Adrenal gland (tissue), 12 donors: ENCODE data around the gene RGCC. TPM values are rescaled to one million over a fixed set of nuclear protein-coding genes. Genes with fewer than 3 reads are reported as not detected.
A peak's percentile ranks its signal among the peaks of the same experiment; 100 is the strongest.

ENCODE experiments used
- DNase-seq, 7 donors: peaks; one replicate each; pipeline ENCODE4 v3.0.0-alpha.2; 2019 to 2020
- H3K27ac ChIP-seq, 5 donors: fragments of 200-600 bp; sonication (generic) in 4 of 5; 1 replicate in 3 of 5; 2 replicates in 2 of 5; pipeline versions ENCODE4 v1.5.1 to v1.8.0; 2016 to 2020; ENCODE audit warnings: mild to moderate bottlenecking in 1 of 5
- H3K27me3 ChIP-seq: fragments of 200-600 bp; 2 replicates; pipeline ENCODE4 v1.8.0; 2021
- H3K36me3 ChIP-seq, 2 donors: fragments of 200-600 bp; replicated peaks in 1 of 2; 1 replicate in 1 of 2; 2 replicates in 1 of 2; pipeline versions ENCODE4 v1.5.1 to v1.8.0; 2018 to 2022
- H3K4me1 ChIP-seq, 2 donors: fragments of 200-600 bp; replicated peaks in 1 of 2; 1 replicate in 1 of 2; 2 replicates in 1 of 2; pipeline versions ENCODE4 v1.5.1 to v1.8.0; 2018 to 2021
- H3K4me3 ChIP-seq, 4 donors: fragments of 200-600 bp; sonication (generic) in 3 of 4; one replicate each; pipeline ENCODE4 v1.5.1; 2016 to 2018
- H3K9me3 ChIP-seq, 3 donors: fragments of 200-600 bp; sonication (generic) in 1 of 3; replicated peaks in 1 of 3; 1 replicate in 2 of 3; 2 replicates in 1 of 3; pipeline versions ENCODE4 v1.5.1 to v1.8.0; 2016 to 2021
- CTCF ChIP-seq, 6 experiments: fragments of 450-650 bp in 4 of 6; fragments of 200-600 bp in 2 of 6; sonication (generic) in 1 of 6; IDR thresholded peaks; 1 replicate in 5 of 6; 2 replicates in 1 of 6; pipeline versions ENCODE4 v1.5.1 to v1.8.0; 2016 to 2021; ENCODE audit warnings: antibody characterized with exemption in 6 of 6, mild to moderate bottlenecking in 2 of 6, moderate library complexity in 1 of 6
- POLR2A ChIP-seq, 2 donors: fragments of 450-650 bp; IDR thresholded peaks; one replicate each; pipeline ENCODE4 v1.6.1; 2017; ENCODE audit warnings: antibody characterized with exemption in 2 of 2, mild to moderate bottlenecking in 2 of 2, moderate library complexity in 1 of 2
- WGBS, 4 donors: extraction: QIAGEN DNeasy Blood & Tissue Kit in 2 of 4; methylation state at CpG; one replicate each; pipeline versions ENCODE4 v1.1.5 to v1.1.7; 2013 to 2017; 5-methylcytosine and 5-hydroxymethylcytosine counted together
- intact Hi-C, 2 donors: fragments of 100-400 bp; cut with DNase I; formaldehyde crosslinking; loops; one replicate each; pipeline versions ENCODE4 v1.14.1 to v1.15.0; 2022 to 2023
- polyA plus RNA-seq, 3 donors: library from polyadenylated mRNA; stranded (reverse); fragments of 200-250 nt in 2 of 3; fragments of 350-450 nt in 1 of 3; fragmentation: Illumina TruSeq in 1 of 3; extraction: RNeasy Lipid Tissue Mini Kit (QIAGEN cat#74804) in 1 of 3; gene quantifications; one replicate each; pipeline ENCODE4 v1.2.3, GENCODE V29; 2013 to 2014
- total RNA-seq, 9 donors: library from RNA; depleted of rRNA in 4 of 9; stranded (reverse); fragments of >200 nt in 4 of 9; fragments of 120-200 nt in 1 of 9; fragmentation: NEBNext Ultra II Directional in 1 of 9; extraction: Animal tissue kit (Norgen Biotek cat#: 25700) in 1 of 9; gene quantifications; one replicate each; pipeline versions ENCODE4 v1.1.0 to v1.2.4, GENCODE V29; 2013 to 2023
- donor health status: healthy with polysubstance abuse.
- donor health status: Bipolar disorder and iron deficiency.
- donor health status: DM: yes; HTN: yes; CAD: no.
- donor health status: DM: no; HTN: no; CAD: no.
- donor health status: DM: no; HTN: no; CAD: no.
- donor health status: DM: yes; HTN: yes; CAD: no.

Gene RGCC
- total and polyA plus RNA-seq, 12 donors = 6.2 to 151 (median 28.8) TPM

GRCh38 chr13:41492432-41493260 lies 35.3 kb downstream of the RGCC start:
- peak overlapping the region in 1 of 5 donors; percentile 23 for H3K27ac ChIP-seq
- no peak overlapping the region for H3K4me3 ChIP-seq
- peaks cover 0 to 14% of the 10 kb centered on the region in 2 donors for H3K4me1 ChIP-seq
- intact Hi-C loops = no loop called here
- H3K9me3 ChIP-seq = no peaks in the 10 kb centered on the region
- WGBS, 4 donors = 55 to 77% (median 61%) methylated on average over 4 of the region's 4 CpGs
- TF ChIP-seq CTCF (IDR thresholded peaks at IDR 0.05) = no peak
- TF ChIP-seq POLR2A (IDR thresholded peaks at IDR 0.05) = no peak
- no peaks in the 10 kb centered on the region for H3K36me3 ChIP-seq
- no peaks in the 10 kb centered on the region for H3K27me3 ChIP-seq
- DNase-seq = no peak

- WGBS, 4 donors = 78 to 87% (median 85%) methylated on average over 5 to 6 of the region's 6 CpGs
- DNase-seq = no peak
- no peak overlapping the region for H3K4me3 ChIP-seq
- no peak overlapping the region for H3K27ac ChIP-seq
- peaks cover 0 to 14% of the 10 kb centered on the region in 2 donors for H3K4me1 ChIP-seq
- H3K36me3 ChIP-seq = no peaks in the 10 kb centered on the region
- H3K9me3 ChIP-seq = no peaks in the 10 kb centered on the region
- TF ChIP-seq POLR2A (IDR thresholded peaks at IDR 0.05) (no peak), CTCF (IDR thresholded peaks at IDR 0.05) (no peak)
- no peaks in the 10 kb centered on the region for H3K27me3 ChIP-seq
- intact Hi-C loops = no loop called here
Measured at GRCh38 chr13:41494202-41494601, 36.9 kb downstream of the RGCC start.

- WGBS, 4 donors = 18 to 25% (median 20%) methylated on average over 5 of the region's 5 CpGs
- no peak for DNase-seq
- TF ChIP-seq CTCF (IDR thresholded peaks at IDR 0.05) (no peak), POLR2A (IDR thresholded peaks at IDR 0.05) (no peak)
- H3K4me1 ChIP-seq = peaks cover 0 to 14% of the 10 kb centered on the region in 2 donors
- no peaks in the 10 kb centered on the region for H3K36me3 ChIP-seq
- H3K9me3 ChIP-seq = no peaks in the 10 kb centered on the region
- no peaks in the 10 kb centered on the region for H3K27me3 ChIP-seq
- H3K27ac ChIP-seq = no peak overlapping the region
- intact Hi-C loops = no loop called here
- no peak overlapping the region for H3K4me3 ChIP-seq
Measured at GRCh38 chr13:41495044-41495443, 37.7 kb downstream of the RGCC start.

GRCh38 chr13:41496420-41497234 lies 39.3 kb downstream of the RGCC start:
- Histone ChIP-seq H3K27me3 (no peaks in the 10 kb centered on the region), H3K4me3 (no peak overlapping the region), H3K27ac (no peak overlapping the region), H3K36me3 (no peaks in the 10 kb centered on the region), H3K4me1 (peaks cover 0 to 14% of the 10 kb centered on the region in 2 donors), H3K9me3 (no peaks in the 10 kb centered on the region)
- no peak for TF ChIP-seq CTCF (IDR thresholded peaks at IDR 0.05)
- TF ChIP-seq POLR2A (IDR thresholded peaks at IDR 0.05) = no peak
- no peak for DNase-seq
- 71 to 83% (median 76%) methylated on average over 5 to 9 of the region's 9 CpGs for WGBS, 4 donors
- intact Hi-C loops = no loop called here
